ENCODE results near the gene DNASE2B.

DNASE2B gene

GRCh38 chr1:84398175-84399155 is at the start of gene DNASE2B:
Gene DNASE2B, plus strand, starts transcription at chr1:84398484. Its CDS starts 81 bp downstream, at chr1:84398565.
- no peak for DNase-seq

GRCh38 chr1:84348759-84349158 is 49.5 kb upstream of the DNASE2B start:
- DNase-seq = no peak

GRCh38 chr1:84350104-84350503 is 48.2 kb upstream of the DNASE2B start:
- no peak for DNase-seq

GRCh38 chr1:84350550-84350949 is 47.7 kb upstream of the DNASE2B start:
- no peak for DNase-seq

- DNase-seq = no peak
Observed at GRCh38 chr1:84352298-84353106, 45.8 kb upstream of the DNASE2B start.

GRCh38 chr1:84353695-84354094 is 44.6 kb upstream of the DNASE2B start:
- DNase-seq = no peak

GRCh38 chr1:84355556-84355955 is 42.7 kb upstream of the DNASE2B start:
- no peak for DNase-seq

- DNase-seq = no peak
Observed at GRCh38 chr1:84356881-84357280, 41.4 kb upstream of the DNASE2B start.

- no peak for DNase-seq
Observed at GRCh38 chr1:84358695-84359094, 39.6 kb upstream of the DNASE2B start.

- no peak for DNase-seq
Observed at GRCh38 chr1:84360316-84360715, 38.0 kb upstream of the DNASE2B start.

GRCh38 chr1:84361796-84362195 is 36.5 kb upstream of the DNASE2B start:
- no peak for DNase-seq

- DNase-seq = no peak
Observed at GRCh38 chr1:84363019-84363418, 35.3 kb upstream of the DNASE2B start.

GRCh38 chr1:84363622-84364021 is 34.7 kb upstream of the DNASE2B start:
- DNase-seq = no peak

GRCh38 chr1:84365225-84366221 is 32.8 kb upstream of the DNASE2B start:
- DNase-seq = peak in 1 of 2 donors; percentile 14

GRCh38 chr1:84366786-84367185 is 31.5 kb upstream of the DNASE2B start:
- DNase-seq = no peak

- DNase-seq = no peak
Observed at GRCh38 chr1:84367219-84367618, 31.1 kb upstream of the DNASE2B start.

- DNase-seq = no peak
Observed at GRCh38 chr1:84368441-84368840, 29.8 kb upstream of the DNASE2B start.

- DNase-seq = no peak
Observed at GRCh38 chr1:84370266-84370665, 28.0 kb upstream of the DNASE2B start.

GRCh38 chr1:84370831-84371394 is 27.4 kb upstream of the DNASE2B start:
- DNase-seq = no peak

GRCh38 chr1:84373436-84374141 is 24.7 kb upstream of the DNASE2B start:
- no peak for DNase-seq

GRCh38 chr1:84374991-84375696 is 23.1 kb upstream of the DNASE2B start:
- DNase-seq = no peak

Measured in activated CD4-positive, alpha-beta T cell treated with anti-CD3 and anti-CD28 coated beads for 4 hours (primary cell).